Astrocyte of the spinal cord (primary cell): ENCODE results near the gene DNAJC9.
A peak's percentile ranks its signal among the peaks of the same experiment; 100 is the strongest.

ENCODE experiments used
- DNase-seq: peaks from one replicate; pipeline ENCODE4 v3.0.0; 2011; ENCODE audit warnings: low read depth, low spot score
- H3K4me3 ChIP-seq: 2 replicates; pipeline ENCODE4 v1.5.1; 2011; ENCODE audit warnings: low read depth, mild to moderate bottlenecking, low read length, moderate library complexity
- in situ Hi-C: cut with HindIII; loops from 2 replicates; pipeline ENCODE4 v1.10.0; 2017; ENCODE audit warnings: low sequenced_read_pairs
- TF ChIP-seq, protein P1 (sequence below): IDR thresholded peaks from 2 replicates; pipeline ENCODE4 v1.5.1; 2012; ENCODE audit warnings: low read depth, mild to moderate bottlenecking, low read length, inconsistent platforms

DNAJC9 gene

GRCh38 chr10:73228247-73228646, 18.8 kb downstream of the DNAJC9 start:
- DNase-seq: no peak
- in situ Hi-C loops: no loop called here
- no peak overlapping the region for H3K4me3 ChIP-seq
- TF ChIP-seq, protein P1, sequence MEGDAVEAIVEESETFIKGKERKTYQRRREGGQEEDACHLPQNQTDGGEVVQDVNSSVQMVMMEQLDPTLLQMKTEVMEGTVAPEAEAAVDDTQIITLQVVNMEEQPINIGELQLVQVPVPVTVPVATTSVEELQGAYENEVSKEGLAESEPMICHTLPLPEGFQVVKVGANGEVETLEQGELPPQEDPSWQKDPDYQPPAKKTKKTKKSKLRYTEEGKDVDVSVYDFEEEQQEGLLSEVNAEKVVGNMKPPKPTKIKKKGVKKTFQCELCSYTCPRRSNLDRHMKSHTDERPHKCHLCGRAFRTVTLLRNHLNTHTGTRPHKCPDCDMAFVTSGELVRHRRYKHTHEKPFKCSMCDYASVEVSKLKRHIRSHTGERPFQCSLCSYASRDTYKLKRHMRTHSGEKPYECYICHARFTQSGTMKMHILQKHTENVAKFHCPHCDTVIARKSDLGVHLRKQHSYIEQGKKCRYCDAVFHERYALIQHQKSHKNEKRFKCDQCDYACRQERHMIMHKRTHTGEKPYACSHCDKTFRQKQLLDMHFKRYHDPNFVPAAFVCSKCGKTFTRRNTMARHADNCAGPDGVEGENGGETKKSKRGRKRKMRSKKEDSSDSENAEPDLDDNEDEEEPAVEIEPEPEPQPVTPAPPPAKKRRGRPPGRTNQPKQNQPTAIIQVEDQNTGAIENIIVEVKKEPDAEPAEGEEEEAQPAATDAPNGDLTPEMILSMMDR: no peak

DNA sequence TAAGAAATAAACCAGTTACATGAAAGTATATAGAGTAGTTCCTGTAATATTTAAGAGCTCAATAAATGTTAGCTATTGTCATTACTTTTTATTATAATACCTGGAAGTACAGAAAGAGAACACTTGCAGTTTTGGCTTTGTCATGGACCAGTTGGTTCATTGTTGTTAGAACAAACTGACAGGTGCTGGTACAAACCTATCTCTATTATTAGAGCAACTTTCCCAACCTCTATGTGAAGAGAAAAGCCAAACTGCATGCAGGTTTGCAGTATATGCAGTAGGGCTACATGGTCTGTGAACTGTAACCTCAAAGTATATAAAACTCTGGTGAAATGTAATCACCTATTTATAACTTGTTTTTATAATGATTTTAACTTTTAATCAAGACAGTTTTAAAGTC, 20.4 kb downstream of the DNAJC9 start:
- H3K4me3 ChIP-seq: no peak overlapping the region
- no peak for DNase-seq
- TF ChIP-seq, protein P1: no peak
- in situ Hi-C loops: no loop called here

GRCh38 chr10:73225518-73225917, 21.5 kb downstream of the DNAJC9 start:
- TF ChIP-seq, protein P1: no peak
- DNase-seq: no peak
- H3K4me3 ChIP-seq: no peak overlapping the region
- in situ Hi-C loops: no loop called here

DNA sequence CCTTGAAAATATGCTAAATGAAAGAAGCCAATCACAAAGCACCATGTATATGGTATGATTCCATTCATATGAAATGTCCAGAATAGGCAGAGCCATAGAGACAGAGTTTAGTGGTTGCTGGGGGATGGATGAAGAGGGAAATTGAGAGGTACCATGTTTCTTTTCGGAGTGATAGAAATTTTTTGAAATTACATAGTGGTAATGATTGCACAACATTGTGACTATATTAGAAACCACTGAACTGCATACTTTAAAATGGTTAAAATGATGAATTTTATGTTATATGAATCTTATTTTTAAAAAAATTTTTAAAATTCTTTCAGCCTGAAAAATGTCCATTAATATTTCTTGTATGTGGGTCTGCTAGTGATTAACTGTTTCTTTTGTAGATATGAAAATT, 26.1 kb downstream of the DNAJC9 start:
- in situ Hi-C loops: no loop called here
- TF ChIP-seq, protein P1: no peak
- H3K4me3 ChIP-seq: no peak overlapping the region
- no peak for DNase-seq

DNA sequence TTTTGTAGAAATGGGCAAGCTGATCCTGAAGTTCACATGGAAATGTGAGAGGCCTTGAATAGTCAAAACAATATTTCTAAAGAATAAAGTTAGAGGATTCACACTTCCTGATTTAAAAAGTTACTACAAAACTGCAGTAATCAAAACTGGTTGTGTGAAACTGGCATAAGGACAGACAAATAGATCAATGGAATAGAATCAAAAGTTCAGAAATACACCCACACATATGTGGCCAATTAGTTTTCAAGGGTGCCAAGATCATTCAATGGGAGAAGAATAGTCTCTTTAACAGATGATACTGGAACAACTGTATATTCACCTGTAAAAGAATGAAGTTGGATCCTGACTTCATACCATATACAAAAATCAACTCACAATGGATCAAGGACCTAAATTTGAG, 27.7 kb downstream of the DNAJC9 start:
- H3K4me3 ChIP-seq: no peak overlapping the region
- in situ Hi-C loops: no loop called here
- no peak for DNase-seq
- TF ChIP-seq, protein P1: no peak

DNA sequence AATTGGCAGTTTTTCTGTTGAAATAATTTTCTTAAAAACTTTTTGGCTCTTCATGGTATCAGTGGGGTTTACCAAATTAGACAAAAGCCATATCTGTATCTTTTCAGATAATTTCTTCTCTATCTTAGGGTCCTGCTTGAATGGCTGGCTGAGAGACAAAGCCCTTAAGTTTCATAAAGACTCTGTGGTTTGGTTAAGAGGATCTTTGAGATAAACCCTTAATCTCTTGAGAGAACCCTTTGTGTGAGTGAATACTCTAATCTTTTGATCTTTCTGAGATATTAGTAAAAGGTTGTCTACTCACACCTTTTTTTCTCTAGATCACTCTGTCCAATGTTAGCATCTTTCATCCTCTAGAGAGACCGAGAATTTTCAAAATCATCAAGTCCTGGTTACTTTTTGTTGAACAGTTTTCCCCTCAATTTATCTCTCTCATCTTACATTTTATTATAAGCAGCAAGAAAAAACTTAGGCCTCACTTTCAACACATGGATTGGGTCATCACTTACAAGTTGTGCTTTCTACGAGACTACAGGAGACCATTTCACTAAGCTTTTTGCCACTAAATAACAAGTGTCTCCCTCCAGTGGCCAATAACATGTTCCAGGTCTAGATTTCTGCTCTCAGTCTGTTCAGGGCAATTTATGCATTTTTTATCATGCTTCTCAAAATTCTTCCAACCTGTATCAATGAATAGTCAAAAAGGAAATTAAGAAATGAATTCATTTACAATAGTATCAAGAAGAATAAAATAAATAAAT, 28.4 kb downstream of the DNAJC9 start:
- peak; percentile 10 for DNase-seq
- H3K4me3 ChIP-seq: no peak overlapping the region
- in situ Hi-C loops: no loop called here
- TF ChIP-seq, protein P1: peak; percentile 50
